Small intestine (tissue), 7 donors: ENCODE data around the gene MKI67. TPM values are rescaled to one million over a fixed set of nuclear protein-coding genes. Genes with fewer than 3 reads are reported as not detected.

ENCODE experiments used
- DNase-seq, 2 donors: peaks; one replicate each; pipeline versions ENCODE4 v3.0.0 to v3.0.0-alpha.2; 2013
- FAIRE-seq: peaks from 2 replicates; lab custom pipeline; 2012; peaks lifted over from hg19 to GRCh38; lab: Jason Lieb, UNC
- H3K27ac ChIP-seq, 3 donors: one replicate each; pipeline ENCODE4 v1.5.1; 2013; ENCODE audit warnings: low read length in 2 of 3, mild to moderate bottlenecking in 2 of 3, control low read depth in 1 of 3, inconsistent platforms in 1 of 3, low read depth in 1 of 3, moderate library complexity in 1 of 3
- H3K27me3 ChIP-seq, 3 donors: one replicate each; pipeline ENCODE4 v1.6.1; 2013; ENCODE audit warnings: low read length in 3 of 3, inconsistent platforms in 1 of 3; ENCODE audit not compliant: control insufficient read depth in 3 of 3, insufficient read depth in 3 of 3
- H3K36me3 ChIP-seq, 3 donors: one replicate each; pipeline ENCODE4 v1.6.1; 2013; ENCODE audit warnings: low read length in 3 of 3, inconsistent platforms in 1 of 3, low read depth in 1 of 3, mild to moderate bottlenecking in 1 of 3, moderate library complexity in 1 of 3; ENCODE audit not compliant: control insufficient read depth in 3 of 3, insufficient read depth in 2 of 3
- H3K4me1 ChIP-seq, 3 donors: one replicate each; pipeline ENCODE4 v1.6.1; 2013; ENCODE audit warnings: low read length in 2 of 3, inconsistent platforms in 1 of 3, low read depth in 1 of 3, mild to moderate bottlenecking in 1 of 3, moderate library complexity in 1 of 3; ENCODE audit not compliant: control insufficient read depth in 3 of 3, insufficient read depth in 2 of 3
- H3K4me3 ChIP-seq, 3 donors: one replicate each; pipeline ENCODE4 v1.5.1; 2013; ENCODE audit warnings: low read length in 3 of 3, control low read depth in 1 of 3, inconsistent platforms in 1 of 3, low read depth in 1 of 3, mild to moderate bottlenecking in 1 of 3, moderate library complexity in 1 of 3
- H3K9me3 ChIP-seq, 2 donors: one replicate each; pipeline ENCODE4 v1.6.1; 2013; ENCODE audit warnings: low read depth in 1 of 2, low read length in 1 of 2; ENCODE audit not compliant: control insufficient read depth in 2 of 2, insufficient read depth in 1 of 2
- WGBS, 3 donors: extraction: QIAGEN DNeasy Blood & Tissue Kit; methylation state at CpG; one replicate each; pipeline ENCODE4 v1.1.7; 2013; 5-methylcytosine and 5-hydroxymethylcytosine counted together
- polyA plus RNA-seq, 4 donors: library from polyadenylated mRNA; stranded (reverse) in 3 of 4; unstranded in 1 of 4; fragments of 200-250 nt in 3 of 4; fragments of 120-200 nt in 1 of 4; gene quantifications; one replicate each; pipeline versions ENCODE4 v1.2.1 to v1.2.3, GENCODE V29; 2013
- donor health status: healthy with polysubstance abuse.
- donor health status: control.
- donor health status: control.
- donor health status: Bipolar disorder and iron deficiency.
- donor health status: healthy.

MKI67 gene
- polyA plus RNA-seq, 4 donors = 0.45 to 29.6 (median 15.5) TPM

- Histone ChIP-seq H3K4me1 (no peaks in the 10 kb centered on the region), H3K36me3 (peaks cover 18 to 53% (median 19%) of the 10 kb centered on the region in 3 donors), H3K9me3 (no peaks in the 10 kb centered on the region), H3K27me3 (no peaks in the 10 kb centered on the region), H3K4me3 (no peak overlapping the region), H3K27ac (peak overlapping the region in 1 of 3 donors; percentile 38)
- DNase-seq = no peak
- 86 to 92% (median 91%) methylated on average over 8 of the region's 8 CpGs for WGBS, 3 donors
- no peak for FAIRE-seq
Observed at GRCh38 chr10:128080641-128081040, 45.6 kb downstream of the MKI67 start.

- no peaks in the 10 kb centered on the region for H3K9me3 ChIP-seq
- H3K27ac ChIP-seq = no peak overlapping the region
- 91 to 93% (median 92%) methylated on average over 13 of the region's 13 CpGs for WGBS, 3 donors
- no peak overlapping the region for H3K4me3 ChIP-seq
- H3K27me3 ChIP-seq = no peaks in the 10 kb centered on the region
- peaks cover 18 to 53% (median 19%) of the 10 kb centered on the region in 3 donors for H3K36me3 ChIP-seq
- no peaks in the 10 kb centered on the region for H3K4me1 ChIP-seq
- no peak for DNase-seq
- no peak for FAIRE-seq
Observed at GRCh38 chr10:128080231-128080630, 46.0 kb downstream of the MKI67 start.

- H3K36me3 ChIP-seq = peaks cover 14 to 45% (median 21%) of the 10 kb centered on the region in 3 donors
- FAIRE-seq = no peak
Observed at GRCh38 chr10:128078136-128078969, 47.9 kb downstream of the MKI67 start.

GRCh38 chr10:128077155-128077875 lies 48.9 kb downstream of the MKI67 start:
- no peaks in the 10 kb centered on the region for H3K4me1 ChIP-seq
- WGBS, 3 donors = 88 to 90% (median 89%) methylated on average over 21 of the region's 21 CpGs
- H3K4me3 ChIP-seq = no peak overlapping the region
- H3K9me3 ChIP-seq = peaks cover 0 to 4% of the 10 kb centered on the region in 2 donors
- FAIRE-seq (no peak), DNase-seq (no peak)
- peaks cover 14 to 50% (median 20%) of the 10 kb centered on the region in 3 donors for H3K36me3 ChIP-seq
- H3K27ac ChIP-seq = no peak overlapping the region
- no peaks in the 10 kb centered on the region for H3K27me3 ChIP-seq

More at GRCh38 chr10:128078136-128078969, 47.9 kb downstream of the MKI67 start:
- H3K27me3 ChIP-seq = no peaks in the 10 kb centered on the region
- peaks cover 0 to 4% of the 10 kb centered on the region in 2 donors for H3K9me3 ChIP-seq
- H3K27ac ChIP-seq = no peak overlapping the region
- DNase-seq = peak; percentile 45 to 65
- no peaks in the 10 kb centered on the region for H3K4me1 ChIP-seq
- 70 to 71% (median 70%) methylated on average over 17 of the region's 17 CpGs for WGBS, 3 donors
- no peak overlapping the region for H3K4me3 ChIP-seq

- FAIRE-seq (no peak), DNase-seq (no peak)
- 91 to 97% (median 96%) methylated on average over 5 of the region's 5 CpGs for WGBS, 3 donors
Observed at GRCh38 chr10:128074589-128074988, 51.6 kb downstream of the MKI67 start.

GRCh38 chr10:128073890-128074289 lies 52.3 kb downstream of the MKI67 start:
- Histone ChIP-seq H3K4me3 (no peak overlapping the region), H3K4me1 (no peaks in the 10 kb centered on the region), H3K27me3 (no peaks in the 10 kb centered on the region), H3K9me3 (peaks cover 0 to 4% of the 10 kb centered on the region in 2 donors), H3K36me3 (peaks cover 7 to 57% (median 13%) of the 10 kb centered on the region in 3 donors), H3K27ac (no peak overlapping the region)
- DNase-seq (no peak), FAIRE-seq (no peak)
- WGBS, 3 donors = 78 to 89% (median 79%) methylated on average over 2 of the region's 2 CpGs

More at GRCh38 chr10:128074589-128074988, 51.6 kb downstream of the MKI67 start:
- no peaks in the 10 kb centered on the region for H3K27me3 ChIP-seq
- peaks cover 0 to 4% of the 10 kb centered on the region in 2 donors for H3K9me3 ChIP-seq
- H3K4me3 ChIP-seq = no peak overlapping the region
- H3K4me1 ChIP-seq = no peaks in the 10 kb centered on the region
- H3K27ac ChIP-seq = no peak overlapping the region
- peaks cover 12 to 57% (median 19%) of the 10 kb centered on the region in 3 donors for H3K36me3 ChIP-seq

GRCh38 chr10:128072941-128073645 lies 53.1 kb downstream of the MKI67 start:
- Histone ChIP-seq H3K27me3 (no peaks in the 10 kb centered on the region), H3K27ac (no peak overlapping the region), H3K4me1 (no peaks in the 10 kb centered on the region), H3K4me3 (no peak overlapping the region), H3K36me3 (peaks cover 7 to 58% (median 13%) of the 10 kb centered on the region in 3 donors), H3K9me3 (peaks cover 0 to 4% of the 10 kb centered on the region in 2 donors)
- DNase-seq (no peak), FAIRE-seq (no peak)
- 89 to 92% (median 91%) methylated on average over 14 of the region's 14 CpGs for WGBS, 3 donors

- WGBS, 3 donors = 69 to 88% (median 87%) methylated on average over 6 of the region's 6 CpGs
- Histone ChIP-seq H3K9me3 (peaks cover 0 to 4% of the 10 kb centered on the region in 2 donors), H3K36me3 (peaks cover 0 to 57% (median 13%) of the 10 kb centered on the region in 3 donors), H3K27ac (no peak overlapping the region), H3K4me3 (no peak overlapping the region), H3K4me1 (no peaks in the 10 kb centered on the region), H3K27me3 (no peaks in the 10 kb centered on the region)
- FAIRE-seq (no peak), DNase-seq (no peak)
Observed at GRCh38 chr10:128072046-128072445, 54.2 kb downstream of the MKI67 start.
